Activated CD4-positive, alpha-beta T cell treated with anti-CD3 and anti-CD28 coated beads, Interleukin-2, amount 10 ng/mL, durations not matched to agents 7 days and 5 days (primary cell): ENCODE measurements around the gene TMEM135. TPM values are rescaled to one million over a fixed set of nuclear protein-coding genes. Genes with fewer than 3 reads are reported as not detected.

Experiments used
- CTCF ChIA-PET: fragments of 350-600 bp; sonication (Branson Sonifier 250); formaldehyde crosslinking; loops from one replicate; lab custom pipeline; 2021; ENCODE audit warnings: antibody characterized with exemption; lab: Charles Lee
- POLR2A ChIA-PET: fragments of 350-600 bp; sonication (Branson Sonifier 250); formaldehyde crosslinking; loops from one replicate; lab custom pipeline; 2021; ENCODE audit warnings: antibody characterized with exemption; lab: Charles Lee
- DNase-seq: peaks from one replicate; pipeline ENCODE4 v3.0.0-alpha.2; 2020
- H3K27ac Mint-ChIP-seq: one replicate; pipeline ENCODE4 v1.8.0; 2021; ENCODE audit warnings: mild to moderate bottlenecking, moderate library complexity, mixed read lengths
- H3K27me3 Mint-ChIP-seq: one replicate; pipeline ENCODE4 v1.8.0; 2021; ENCODE audit warnings: mixed read lengths
- H3K36me3 Mint-ChIP-seq: one replicate; pipeline ENCODE4 v1.8.0; 2021; ENCODE audit warnings: low read depth, mixed read lengths
- H3K4me1 Mint-ChIP-seq: one replicate; pipeline ENCODE4 v1.8.0; 2021; ENCODE audit warnings: mixed read lengths
- H3K4me3 Mint-ChIP-seq: one replicate; pipeline ENCODE4 v1.8.0; 2021; ENCODE audit warnings: mild to moderate bottlenecking, moderate library complexity, mixed read lengths
- H3K9me3 Mint-ChIP-seq: one replicate; pipeline ENCODE4 v1.8.0; 2021; ENCODE audit warnings: mixed read lengths
- total RNA-seq, 2 experiments: library from RNA; stranded (reverse); gene quantifications; one replicate each; pipeline ENCODE4 v1.2.3, GENCODE V29; 2021

The TMEM135 gene
- total RNA-seq, 2 experiments from 2014 or later, result 32.9 to 33.1 TPM

- Mint-ChIP-seq H3K4me1 (no peaks in the 10 kb centered on the region), H3K9me3 (peaks cover 5% of the 10 kb centered on the region), H3K36me3 (peaks cover 16% of the 10 kb centered on the region), H3K27me3 (no peaks in the 10 kb centered on the region), H3K4me3 (no peak overlapping the region), H3K27ac (no peak overlapping the region)
- ChIA-PET POLR2A (no interaction called here), CTCF (no interaction called here)
- DNase-seq, result no peak
Observed at GRCh38 chr11:87323899-87324298, 286.2 kb downstream of the TMEM135 start.

GRCh38 chr11:87324817-87325489 lies 287.2 kb downstream of the TMEM135 start:
- no peak for DNase-seq
- POLR2A ChIA-PET, result no interaction called here
- H3K9me3 Mint-ChIP-seq, result peaks cover 6% of the 10 kb centered on the region
- H3K36me3 Mint-ChIP-seq, result peaks cover 16% of the 10 kb centered on the region
- H3K4me1 Mint-ChIP-seq, result no peaks in the 10 kb centered on the region
- no peak overlapping the region for H3K27ac Mint-ChIP-seq
- no peaks in the 10 kb centered on the region for H3K27me3 Mint-ChIP-seq
- no peak overlapping the region for H3K4me3 Mint-ChIP-seq
- CTCF ChIA-PET, result no interaction called here

GRCh38 chr11:87325490-87325872 lies 287.7 kb downstream of the TMEM135 start:
- POLR2A ChIA-PET, result no interaction called here

GRCh38 chr11:87326594-87326993 lies 288.9 kb downstream of the TMEM135 start:
- no peaks in the 10 kb centered on the region for H3K27me3 Mint-ChIP-seq
- peaks cover 6% of the 10 kb centered on the region for H3K9me3 Mint-ChIP-seq
- H3K4me1 Mint-ChIP-seq, result no peaks in the 10 kb centered on the region
- no peak for DNase-seq
- no peak overlapping the region for H3K4me3 Mint-ChIP-seq
- peaks cover 16% of the 10 kb centered on the region for H3K36me3 Mint-ChIP-seq
- CTCF ChIA-PET, result interaction anchor here (0.5 to 0.7 kb wide), 3 partner anchors 59 to 381 kb away, joined by 3 read pairs; no protein-coding TSS in a partner anchor
- POLR2A ChIA-PET, result no interaction called here
- H3K27ac Mint-ChIP-seq, result no peak overlapping the region

More at GRCh38 chr11:87325490-87325872, 287.7 kb downstream of the TMEM135 start:
- no peak for DNase-seq
- Mint-ChIP-seq H3K9me3 (peaks cover 6% of the 10 kb centered on the region), H3K4me3 (no peak overlapping the region), H3K27me3 (no peaks in the 10 kb centered on the region), H3K4me1 (no peaks in the 10 kb centered on the region), H3K27ac (no peak overlapping the region), H3K36me3 (peaks cover 16% of the 10 kb centered on the region)
- CTCF ChIA-PET, result no interaction called here

- peaks cover 6% of the 10 kb centered on the region for H3K9me3 Mint-ChIP-seq
- no peak for DNase-seq
- CTCF ChIA-PET, result no interaction called here
- H3K4me3 Mint-ChIP-seq, result no peak overlapping the region
- no peaks in the 10 kb centered on the region for H3K27me3 Mint-ChIP-seq
- POLR2A ChIA-PET, result no interaction called here
- no peaks in the 10 kb centered on the region for H3K4me1 Mint-ChIP-seq
- no peak overlapping the region for H3K27ac Mint-ChIP-seq
- peaks cover 13% of the 10 kb centered on the region for H3K36me3 Mint-ChIP-seq
Observed at GRCh38 chr11:87329172-87329571, 291.4 kb downstream of the TMEM135 start.

GRCh38 chr11:87330187-87330601 lies 292.5 kb downstream of the TMEM135 start:
- Mint-ChIP-seq H3K9me3 (peaks cover 6% of the 10 kb centered on the region), H3K27me3 (no peaks in the 10 kb centered on the region), H3K27ac (no peak overlapping the region), H3K36me3 (peaks cover 12% of the 10 kb centered on the region), H3K4me1 (no peaks in the 10 kb centered on the region), H3K4me3 (no peak overlapping the region)
- CTCF ChIA-PET, result interaction anchor here (0.6 kb wide), 1 partner anchor 381 kb away, joined by 3 read pairs; no protein-coding TSS in a partner anchor
- POLR2A ChIA-PET, result no interaction called here
- DNase-seq, result no peak

- Mint-ChIP-seq H3K4me1 (no peaks in the 10 kb centered on the region), H3K36me3 (peaks cover 10% of the 10 kb centered on the region), H3K27ac (no peak overlapping the region), H3K27me3 (no peaks in the 10 kb centered on the region), H3K4me3 (no peak overlapping the region), H3K9me3 (peaks cover 6% of the 10 kb centered on the region)
- POLR2A ChIA-PET, result no interaction called here
- DNase-seq, result no peak
- CTCF ChIA-PET, result interaction anchor here (0.6 kb wide), 1 partner anchor 62 kb away, joined by 6 read pairs; no protein-coding TSS in a partner anchor
Observed at GRCh38 chr11:87331273-87331672, 293.5 kb downstream of the TMEM135 start.

GRCh38 chr11:87338046-87338639 lies 300.4 kb downstream of the TMEM135 start:
- CTCF ChIA-PET, result no interaction called here
- H3K4me3 Mint-ChIP-seq, result no peak overlapping the region
- H3K27me3 Mint-ChIP-seq, result no peaks in the 10 kb centered on the region
- DNase-seq, result no peak
- peaks cover 18% of the 10 kb centered on the region for H3K9me3 Mint-ChIP-seq
- no peaks in the 10 kb centered on the region for H3K36me3 Mint-ChIP-seq
- H3K27ac Mint-ChIP-seq, result no peak overlapping the region
- POLR2A ChIA-PET, result no interaction called here
- no peaks in the 10 kb centered on the region for H3K4me1 Mint-ChIP-seq

GRCh38 chr11:87339416-87339815 lies 301.7 kb downstream of the TMEM135 start:
- no peak overlapping the region for H3K27ac Mint-ChIP-seq
- H3K4me3 Mint-ChIP-seq, result no peak overlapping the region
- CTCF ChIA-PET, result no interaction called here
- no peak for DNase-seq
- H3K4me1 Mint-ChIP-seq, result no peaks in the 10 kb centered on the region
- H3K9me3 Mint-ChIP-seq, result peaks cover 18% of the 10 kb centered on the region
- POLR2A ChIA-PET, result no interaction called here
- H3K27me3 Mint-ChIP-seq, result no peaks in the 10 kb centered on the region
- H3K36me3 Mint-ChIP-seq, result no peaks in the 10 kb centered on the region

GRCh38 chr11:87347441-87347840 lies 309.7 kb downstream of the TMEM135 start:
- Mint-ChIP-seq H3K9me3 (no peaks in the 10 kb centered on the region), H3K4me3 (no peak overlapping the region), H3K4me1 (peaks cover 2% of the 10 kb centered on the region), H3K27me3 (peaks cover 7% of the 10 kb centered on the region), H3K27ac (no peak overlapping the region), H3K36me3 (no peaks in the 10 kb centered on the region)
- no peak for DNase-seq
- ChIA-PET POLR2A (no interaction called here), CTCF (no interaction called here)

- H3K4me3 Mint-ChIP-seq, result no peak overlapping the region
- H3K27ac Mint-ChIP-seq, result no peak overlapping the region
- H3K4me1 Mint-ChIP-seq, result peaks cover 5% of the 10 kb centered on the region
- no peaks in the 10 kb centered on the region for H3K9me3 Mint-ChIP-seq
- POLR2A ChIA-PET, result no interaction called here
- CTCF ChIA-PET, result no interaction called here
- peaks cover 10% of the 10 kb centered on the region for H3K27me3 Mint-ChIP-seq
- no peak for DNase-seq
- no peaks in the 10 kb centered on the region for H3K36me3 Mint-ChIP-seq
Observed at GRCh38 chr11:87347854-87348253, 310.1 kb downstream of the TMEM135 start.

- CTCF ChIA-PET, result interaction anchor here (2.1 to 2.6 kb wide), 2 partner anchors 10 to 69 kb away, joined by 6 to 9 read pairs; no protein-coding TSS in a partner anchor
- H3K27me3 Mint-ChIP-seq, result peaks cover 11% of the 10 kb centered on the region
- no peak overlapping the region for H3K27ac Mint-ChIP-seq
- H3K4me3 Mint-ChIP-seq, result no peak overlapping the region
- peaks cover 7% of the 10 kb centered on the region for H3K4me1 Mint-ChIP-seq
- no peaks in the 10 kb centered on the region for H3K36me3 Mint-ChIP-seq
- no peak for DNase-seq
- POLR2A ChIA-PET, result no interaction called here
- no peaks in the 10 kb centered on the region for H3K9me3 Mint-ChIP-seq
Observed at GRCh38 chr11:87351676-87352075, 313.9 kb downstream of the TMEM135 start.
